COR-L47 (cell line): ENCODE data around the gene SRPK3.
"Not testable (repeated sequence)": the region's sequence is repeated elsewhere in the genome, so short reads cannot be mapped to it uniquely, and the experiment has no call there.

Source experiments
- DNase-seq: peaks from one replicate; lab custom pipeline; 2025; lab: John Stamatoyannopoulos, UW

SRPK3 gene

GRCh38 chrX:153746359-153746758, 34.5 kb upstream of the SRPK3 start:
- DNase-seq = no peak

GRCh38 chrX:153746991-153747390, 33.9 kb upstream of the SRPK3 start:
- DNase-seq = not testable (repeated sequence)

- DNase-seq = not testable (repeated sequence)
Measured at GRCh38 chrX:153749017-153749416, 31.8 kb upstream of the SRPK3 start.

GRCh38 chrX:153750127-153750774, 30.6 kb upstream of the SRPK3 start:
- no peak for DNase-seq

DNA sequence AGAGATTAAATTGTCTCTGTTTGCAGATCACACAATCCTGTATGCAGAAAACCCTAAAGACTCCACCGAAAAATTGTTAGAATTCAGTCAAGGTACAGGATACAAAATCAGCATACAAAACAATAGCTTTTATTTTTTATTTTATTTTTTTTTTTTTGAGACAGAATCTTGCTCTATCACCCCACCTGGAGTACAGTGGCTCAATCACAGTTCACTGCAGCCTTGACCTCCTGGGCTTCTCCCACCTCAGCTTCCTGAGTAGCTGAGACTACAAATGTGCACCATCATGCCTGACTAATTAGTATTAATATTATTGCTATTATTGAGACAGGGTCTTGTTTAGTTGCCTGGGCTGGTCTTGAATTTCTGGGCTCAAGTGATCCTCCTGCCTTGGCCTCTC, 25.7 kb upstream of the SRPK3 start:
- no peak for DNase-seq

GRCh38 chrX:153761863-153762262, 19.0 kb upstream of the SRPK3 start:
- DNase-seq = no peak

DNA sequence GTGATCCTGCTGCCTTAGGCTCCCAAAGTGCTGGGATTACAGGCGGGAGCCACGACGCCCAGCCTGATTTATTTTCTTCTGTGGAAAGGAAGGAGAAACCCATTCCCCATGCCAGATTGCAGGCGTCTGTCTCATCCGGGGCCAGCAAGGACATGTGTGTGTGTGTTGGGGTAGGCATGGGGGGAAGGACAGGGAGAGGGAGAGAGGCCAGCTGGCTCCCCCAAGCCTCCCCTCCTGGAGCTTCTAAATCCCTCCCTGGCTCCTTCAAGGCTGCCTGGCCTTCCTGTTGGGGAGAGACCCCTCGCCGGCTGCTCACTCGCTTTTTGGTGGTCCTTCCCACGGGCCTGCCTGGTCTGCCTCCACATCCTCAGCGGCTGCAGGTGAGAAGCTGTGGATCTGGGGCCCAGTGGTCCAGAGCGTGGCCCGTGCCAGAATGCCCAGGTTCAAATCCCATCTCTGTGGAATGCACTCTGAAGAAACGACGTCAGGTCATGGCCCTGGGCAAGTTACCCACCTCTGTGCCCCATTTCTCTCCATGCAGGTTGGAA, 18.1 kb upstream of the SRPK3 start:
- DNase-seq = no peak

DNA sequence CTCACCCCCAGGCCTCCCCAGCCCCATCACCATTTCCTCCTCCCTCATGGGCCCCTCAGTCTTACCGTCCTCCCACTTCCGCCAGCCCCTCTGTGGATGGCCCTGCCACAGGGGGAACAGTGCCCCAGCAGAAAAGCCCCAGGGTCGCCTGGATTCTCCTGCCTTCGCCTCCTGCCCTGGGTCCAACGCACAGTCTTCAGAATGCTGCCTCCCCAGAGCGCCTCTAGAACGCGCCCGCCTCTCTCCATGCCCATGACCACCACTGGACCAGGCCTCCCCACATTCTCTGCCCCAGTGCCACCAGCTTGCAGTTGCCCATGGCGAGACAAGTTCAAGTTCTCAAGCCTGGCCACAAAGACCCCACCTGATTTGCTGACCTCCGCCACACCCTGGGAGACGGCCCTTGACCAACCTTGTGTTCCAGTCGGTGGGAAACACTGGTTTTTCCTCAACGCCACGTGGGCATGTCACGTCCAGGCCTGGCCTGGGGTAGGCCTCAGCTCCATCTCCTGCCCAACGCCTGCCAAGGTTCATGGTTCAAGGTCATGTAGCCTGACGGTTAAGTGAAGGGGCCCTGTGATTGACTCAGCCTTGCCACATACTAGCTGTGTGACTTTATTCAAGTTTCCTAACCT, 17.4 kb upstream of the SRPK3 start:
- DNase-seq = no peak

- DNase-seq = peak; percentile 68
Measured at GRCh38 chrX:153763989-153764755, 16.7 kb upstream of the SRPK3 start, which contains the start of gene PLXNB3. TSS of gene PLXNB3 (plus strand) at chrX:153764249. CDS start at chrX:153765536, 1,287 bp downstream.

DNA sequence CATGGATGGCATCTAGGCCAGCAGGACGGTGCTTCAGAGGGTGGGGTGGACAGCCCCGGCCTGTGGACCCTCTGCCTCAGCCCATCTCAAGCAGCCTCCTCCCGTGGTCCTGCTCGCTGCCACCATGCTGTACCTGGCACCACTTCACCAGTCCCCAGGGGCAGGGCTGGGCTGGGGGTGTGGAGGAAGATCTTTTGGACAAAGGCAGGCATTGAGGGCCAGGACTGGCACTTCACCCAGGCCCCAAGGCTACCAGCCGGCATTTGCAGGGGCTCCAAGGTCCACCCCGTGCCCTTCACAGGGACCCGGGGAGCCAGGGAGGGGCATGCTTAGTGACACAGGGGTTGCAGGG, 16.1 kb upstream of the SRPK3 start:
- DNase-seq = no peak

DNA sequence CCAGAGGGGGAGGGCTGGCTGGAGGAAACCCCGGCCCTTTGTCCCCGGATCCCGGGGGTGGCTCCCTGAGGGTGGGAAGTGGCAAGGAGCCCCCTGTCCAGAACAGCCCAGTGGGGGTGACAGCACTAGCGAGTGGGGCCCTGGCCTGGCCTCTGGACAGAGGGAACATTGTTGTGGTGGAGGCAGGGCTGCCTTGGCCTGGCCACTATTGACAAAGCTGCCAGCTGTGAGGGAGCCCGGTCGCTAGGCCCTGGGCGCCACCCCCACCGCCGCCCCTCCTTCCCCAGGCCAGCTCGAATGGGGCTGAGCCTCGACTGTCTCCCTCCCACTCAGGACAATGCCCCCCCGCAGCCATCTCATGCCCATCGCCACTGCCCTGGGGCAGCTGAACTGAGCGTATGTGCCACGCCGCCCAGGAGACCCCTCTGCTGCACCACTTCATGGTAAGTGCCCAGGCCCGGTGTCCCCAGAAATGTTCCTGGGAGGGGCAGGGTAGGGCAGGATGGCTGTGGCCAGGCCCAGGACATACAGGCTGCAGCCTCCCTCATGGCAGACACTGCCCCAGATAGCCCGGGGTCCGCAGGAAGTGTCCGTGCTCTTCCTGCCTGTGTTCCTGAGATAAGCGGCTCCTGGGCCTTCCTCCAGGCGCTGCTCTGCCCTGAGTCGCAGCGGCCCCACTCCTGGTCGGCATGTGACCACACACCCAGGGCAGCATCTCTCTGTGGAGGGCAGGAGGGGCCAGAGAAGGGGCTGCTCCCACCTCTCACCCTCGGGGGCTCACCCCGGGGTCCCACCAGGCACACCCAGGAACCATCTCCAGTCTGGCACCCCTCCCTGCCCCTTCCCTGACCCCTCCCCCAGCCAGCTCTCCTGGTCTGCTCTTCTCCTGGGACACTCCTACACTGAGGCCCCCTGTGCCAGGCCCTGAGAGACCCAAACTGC, 15.4 kb upstream of the SRPK3 start:
- no peak for DNase-seq

DNA sequence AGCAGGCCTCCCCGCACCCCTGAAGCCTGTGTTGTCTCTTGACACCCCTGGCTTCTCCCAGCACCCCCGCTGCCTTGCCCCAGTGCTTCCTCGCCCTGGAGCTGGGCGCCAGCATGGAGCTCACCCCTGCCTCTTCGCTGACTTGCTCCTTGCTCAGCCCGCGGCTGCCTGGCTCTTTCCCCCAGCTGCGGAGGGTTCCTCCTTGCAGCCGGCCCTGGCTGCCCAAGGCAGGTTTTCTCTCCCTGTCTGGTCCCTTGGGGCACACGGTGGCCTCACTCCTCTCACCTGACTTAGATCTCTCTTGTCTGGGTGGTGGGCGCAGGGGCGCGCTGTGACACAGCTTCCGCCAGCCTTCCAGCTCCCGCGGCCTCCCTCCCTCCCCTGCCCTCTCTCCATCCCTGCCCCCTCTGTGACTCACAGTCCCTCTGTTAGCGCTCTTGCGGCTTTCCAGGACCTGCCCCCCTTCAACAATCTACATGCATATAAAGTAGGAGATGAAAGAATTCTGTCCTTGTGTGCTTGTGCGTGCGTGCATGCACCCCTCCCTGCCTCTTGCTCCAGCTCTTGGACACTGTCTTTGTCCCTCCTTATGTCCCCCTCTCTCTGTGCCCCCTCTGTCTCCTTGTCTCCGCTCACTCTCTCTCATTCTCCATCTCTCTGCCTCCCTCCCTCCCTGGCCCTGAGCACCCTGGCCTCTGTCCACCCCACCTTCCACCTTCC, 14.6 kb upstream of the SRPK3 start:
- no peak for DNase-seq

DNA sequence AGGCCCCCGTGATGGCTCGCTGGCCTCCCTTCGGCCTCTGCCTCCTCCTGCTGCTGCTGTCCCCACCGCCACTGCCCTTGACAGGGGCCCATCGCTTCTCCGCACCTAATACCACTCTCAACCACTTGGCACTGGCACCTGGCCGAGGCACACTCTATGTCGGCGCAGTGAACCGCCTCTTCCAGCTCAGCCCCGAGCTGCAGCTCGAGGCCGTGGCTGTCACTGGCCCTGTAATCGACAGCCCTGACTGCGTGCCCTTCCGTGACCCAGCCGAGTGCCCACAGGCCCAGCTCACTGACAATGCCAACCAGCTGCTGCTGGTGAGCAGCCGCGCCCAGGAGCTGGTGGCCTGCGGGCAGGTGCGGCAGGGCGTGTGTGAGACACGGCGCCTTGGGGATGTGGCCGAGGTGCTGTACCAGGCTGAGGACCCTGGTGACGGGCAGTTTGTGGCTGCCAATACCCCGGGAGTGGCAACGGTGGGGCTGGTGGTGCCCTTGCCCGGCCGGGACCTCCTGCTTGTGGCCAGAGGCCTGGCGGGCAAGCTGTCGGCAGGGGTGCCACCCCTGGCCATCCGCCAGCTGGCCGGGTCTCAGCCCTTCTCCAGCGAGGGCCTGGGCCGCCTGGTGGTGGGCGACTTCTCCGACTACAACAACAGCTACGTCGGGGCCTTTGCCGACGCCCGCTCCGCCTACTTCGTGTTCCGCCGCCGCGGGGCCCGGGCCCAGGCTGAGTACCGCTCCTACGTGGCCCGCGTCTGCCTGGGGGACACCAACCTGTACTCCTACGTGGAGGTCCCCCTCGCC, 13.8 kb upstream of the SRPK3 start:
- DNase-seq = no peak

GRCh38 chrX:153767674-153768055, 13.2 kb upstream of the SRPK3 start:
- DNase-seq = no peak

GRCh38 chrX:153768311-153769157, 12.3 kb upstream of the SRPK3 start:
- no peak for DNase-seq

- DNase-seq = no peak
Measured at GRCh38 chrX:153769158-153769864, 11.5 kb upstream of the SRPK3 start.

DNA sequence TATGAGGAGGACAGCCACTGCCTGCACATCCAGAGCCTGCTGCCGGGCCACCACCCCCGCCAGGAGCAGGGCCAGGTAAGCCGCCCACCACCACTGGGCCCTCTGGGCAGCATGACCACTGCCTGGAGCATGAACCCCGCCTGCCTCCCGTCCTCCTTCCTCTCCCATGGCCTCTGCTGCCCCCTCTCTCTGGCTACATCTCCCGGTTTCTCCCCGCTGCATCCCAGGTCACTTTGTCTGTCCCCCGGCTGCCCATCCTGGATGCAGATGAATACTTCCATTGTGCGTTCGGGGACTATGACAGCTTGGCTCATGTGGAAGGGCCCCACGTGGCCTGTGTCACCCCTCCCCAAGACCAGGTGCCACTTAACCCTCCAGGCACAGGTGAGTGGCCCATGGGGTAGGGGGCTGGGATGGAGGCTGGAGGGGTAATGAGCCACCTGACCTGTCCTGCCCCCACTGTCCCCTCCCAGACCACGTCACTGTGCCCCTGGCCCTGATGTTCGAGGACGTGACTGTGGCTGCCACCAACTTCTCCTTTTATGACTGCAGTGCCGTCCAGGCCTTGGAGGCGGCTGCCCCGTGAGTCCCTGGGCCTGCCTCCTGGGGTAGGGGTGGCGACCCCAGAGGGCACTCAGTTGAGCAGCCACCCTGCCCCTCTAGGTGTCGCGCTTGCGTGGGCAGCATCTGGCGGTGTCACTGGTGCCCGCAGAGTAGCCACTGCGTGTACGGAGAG, 10.8 kb upstream of the SRPK3 start:
- no peak for DNase-seq
